Endothelial cell of umbilical vein (primary cell): ENCODE data around the gene SLC16A7. TPM values are rescaled to one million over a fixed set of nuclear protein-coding genes. Genes with fewer than 3 reads are reported as not detected.

Source experiments
- BruUV-seq: library from RNA; stranded (reverse); fragments of 400-500 nt; replicated peaks from 2 replicates; lab custom pipeline; 2021; lab: Mats Ljungman, UMichigan
- CTCF ChIA-PET: fragments of 300-600, 350-600 bp; sonication (Branson Sonifier 250); formaldehyde crosslinking; loops from one replicate; lab custom pipeline; 2021; ENCODE audit warnings: antibody characterized with exemption, inconsistent platforms; lab: Charles Lee
- POLR2A ChIA-PET: fragments of 300-600, 350-600 bp; sonication (Branson Sonifier 250); formaldehyde crosslinking; loops from one replicate; lab custom pipeline; 2021; ENCODE audit warnings: antibody characterized with exemption, inconsistent platforms; lab: Charles Lee
- DNase-seq: peaks from one replicate; pipeline ENCODE4 v3.0.0-alpha.2; 2011; ENCODE audit warnings: low read depth, low spot score
- FAIRE-seq: peaks from 2 replicates; lab custom pipeline; 2011; peaks lifted over from hg19 to GRCh38; lab: Jason Lieb, UNC
- H2AFZ ChIP-seq: 2 replicates; pipeline ENCODE4 v1.6.0; 2012; ENCODE audit warnings: low read depth, low read length, control low read depth, inconsistent platforms
- H3K27ac ChIP-seq: 2 replicates; pipeline ENCODE4 v1.5.1; 2011; ENCODE audit warnings: low read depth, mild to moderate bottlenecking, control low read depth, low read length, moderate library complexity; ENCODE audit not compliant: insufficient read depth
- H3K27me3 ChIP-seq, 2 experiments: 2 replicates each; pipeline versions ENCODE4 v1.6.0 to v1.6.1; 2011; ENCODE audit warnings: low read length in 2 of 2, mixed read lengths in 1 of 2; ENCODE audit not compliant: control insufficient read depth in 2 of 2, insufficient read depth in 2 of 2
- H3K36me3 ChIP-seq, 2 experiments: 2 replicates in 1 of 2; 3 replicates in 1 of 2; pipeline ENCODE4 v1.5.1; 2011; ENCODE audit warnings: low read length in 2 of 2, mild to moderate bottlenecking in 1 of 2, moderate library complexity in 1 of 2; ENCODE audit not compliant: control insufficient read depth in 2 of 2, insufficient read depth in 2 of 2; ENCODE audit errors: extremely low read depth in 1 of 2
- H3K4me1 ChIP-seq: 3 replicates; pipeline ENCODE4 v1.5.1; 2011; ENCODE audit warnings: mild to moderate bottlenecking, low read length; ENCODE audit not compliant: control insufficient read depth, insufficient read depth; ENCODE audit errors: extremely low read depth
- H3K4me2 ChIP-seq: 2 replicates; pipeline ENCODE4 v1.6.1; 2011; ENCODE audit warnings: low read length, control low read depth, mixed read lengths; ENCODE audit not compliant: insufficient read depth
- H3K4me3 ChIP-seq, 3 experiments: fragments of 200-600 bp in 1 of 3; sonication (generic), shearing (Covaris generic) in 1 of 3; replicated peaks in 1 of 3; 2 replicates each; pipeline ENCODE4 v1.5.1; 2011 to 2016; ENCODE audit warnings: control low read depth in 3 of 3, low read length in 3 of 3, mild to moderate bottlenecking in 2 of 3, inconsistent platforms in 1 of 3, low read depth in 1 of 3, moderate library complexity in 1 of 3; ENCODE audit not compliant: insufficient read depth in 1 of 3
- H3K79me2 ChIP-seq: 2 replicates; pipeline ENCODE4 v1.6.0; 2012; ENCODE audit warnings: low read length, inconsistent platforms; ENCODE audit not compliant: control insufficient read depth, insufficient read depth
- H3K9ac ChIP-seq: replicated peaks from 2 replicates; pipeline ENCODE3; 2011; ENCODE audit warnings: low read length, control low read depth; ENCODE audit not compliant: insufficient read depth; ENCODE audit errors: extremely low read depth
- H3K9me1 ChIP-seq: replicated peaks from 3 replicates; pipeline ENCODE4 v1.6.0; 2011; ENCODE audit warnings: mild to moderate bottlenecking, low read length; ENCODE audit not compliant: control insufficient read depth, insufficient read depth; ENCODE audit errors: extremely low read depth
- H3K9me3 ChIP-seq: replicated peaks from 2 replicates; pipeline ENCODE4 v1.5.1; 2012; ENCODE audit warnings: low read length, inconsistent platforms; ENCODE audit not compliant: control insufficient read depth, insufficient read depth
- H4K20me1 ChIP-seq: replicated peaks from 2 replicates; pipeline ENCODE3; 2011; ENCODE audit warnings: mild to moderate bottlenecking, low read length; ENCODE audit not compliant: control insufficient read depth, insufficient read depth; ENCODE audit errors: extremely low read depth
- EZH2 ChIP-seq: IDR thresholded peaks from 2 replicates; pipeline ENCODE4 v1.6.1; 2012; ENCODE audit warnings: borderline replicate concordance, low read depth, mild to moderate bottlenecking, moderate library complexity, low read length, inconsistent platforms; ENCODE audit not compliant: severe bottlenecking
- FOS ChIP-seq: IDR thresholded peaks from 2 replicates; pipeline ENCODE4 v1.6.1; 2011; ENCODE audit warnings: mild to moderate bottlenecking, low read length, moderate library complexity, borderline replicate concordance; ENCODE audit not compliant: insufficient read depth
- GATA2 ChIP-seq: IDR thresholded peaks from 2 replicates; pipeline ENCODE4 v1.7.0; 2011; ENCODE audit warnings: low read depth, mild to moderate bottlenecking, moderate library complexity, mixed read lengths, low read length; ENCODE audit not compliant: insufficient read length, insufficient read depth
- JUN ChIP-seq: IDR thresholded peaks from 2 replicates; pipeline ENCODE4 v1.6.1; 2011; ENCODE audit warnings: borderline replicate concordance, low read depth; ENCODE audit not compliant: insufficient read length, insufficient read depth
- MAX ChIP-seq: IDR thresholded peaks from 2 replicates; pipeline ENCODE4 v1.6.1; 2011; ENCODE audit not compliant: insufficient read depth, insufficient read length
- MYC ChIP-seq: IDR thresholded peaks from one replicate; pipeline ENCODE4 v1.6.1; 2011; ENCODE audit warnings: mild to moderate bottlenecking, low read depth, low read length
- POLR2A ChIP-seq: IDR thresholded peaks from 2 replicates; pipeline ENCODE4 v1.6.1; 2012; ENCODE audit warnings: low read depth, mild to moderate bottlenecking, control low read depth, low read length
- POLR2AphosphoS5 ChIP-seq: IDR thresholded peaks from 2 replicates; pipeline ENCODE4 v1.6.1; 2012; ENCODE audit warnings: low read depth, mild to moderate bottlenecking, control low read depth, low read length, moderate library complexity; ENCODE audit not compliant: insufficient read depth
- dilution Hi-C: fragments of 300-500 bp; cut with MboI; formaldehyde crosslinking; loops from one replicate; pipeline ENCODE4 v1.15.0; 2019; ENCODE audit warnings: low sequenced_read_pairs; ENCODE audit not compliant: extremely low pct_ligation_motif_present
- intact Hi-C: fragments of 100-400 bp; cut with micrococcal nuclease; formaldehyde crosslinking; loops from one replicate; pipeline ENCODE4 v1.10.0; 2022
- polyA plus RNA-seq, 4 experiments: library from polyadenylated mRNA; depleted of rRNA in 3 of 4; stranded (reverse) in 3 of 4; unstranded in 1 of 4; fragments of >200 nt; gene quantifications; 2 replicates each; pipeline versions ENCODE4 v1.2.1 to v1.2.3, GENCODE V29; 2011 to 2012; ENCODE audit warnings: missing spikeins in 1 of 4
- total RNA-seq: library from RNA; stranded (reverse); gene quantifications from 2 replicates; pipeline ENCODE4 v1.2.3, GENCODE V29; 2021
- TF ChIP-seq, protein P1 (sequence below), 2 donors: IDR thresholded peaks; 1 replicate in 1 of 2; 2 replicates in 1 of 2; pipeline ENCODE4 v1.5.1; 2011; ENCODE audit warnings: low read length in 2 of 2, mild to moderate bottlenecking in 2 of 2, moderate library complexity in 2 of 2, control low read depth in 1 of 2, inconsistent platforms in 1 of 2, low read depth in 1 of 2; ENCODE audit not compliant: insufficient read depth in 1 of 2; ENCODE audit errors: extremely low read depth in 1 of 2

The SLC16A7 gene
- total and polyA plus RNA-seq, 2 donors (not counting 3 experiments of a cell fraction or from before 2014, with no cell fraction given), result 2.9 to 8.9 TPM

DNA sequence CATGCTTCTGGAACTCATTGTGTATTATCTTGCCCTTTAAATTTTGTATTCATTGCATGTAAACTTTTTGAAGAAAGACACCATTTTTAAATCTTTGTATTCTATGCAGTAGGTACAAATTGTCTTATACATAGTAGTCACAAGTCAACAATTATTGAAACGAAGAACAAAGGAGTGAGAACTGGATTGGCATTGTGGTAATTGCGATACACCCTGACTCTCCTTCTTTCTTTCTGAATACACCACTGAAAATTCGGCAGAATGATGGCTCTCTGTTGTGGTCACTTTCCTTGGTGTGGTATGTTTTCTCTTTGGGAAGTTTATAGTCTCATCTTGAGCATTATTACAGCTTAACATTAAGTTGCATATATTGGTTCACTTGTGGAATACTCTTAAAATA is 34.1 kb downstream of the SLC16A7 start:
- no peak for DNase-seq
- BruUV-seq, result no TSS peak
- no peak for FAIRE-seq
- Histone ChIP-seq H3K9ac (no peak overlapping the region), H3K9me1 (no peaks in the 10 kb centered on the region), H3K79me2 (no peaks in the 10 kb centered on the region), H2AFZ (no peak overlapping the region), H3K27ac (no peak overlapping the region), H3K4me1 (peaks cover 10% of the 10 kb centered on the region), H3K4me3 (no peak overlapping the region), H4K20me1 (no peaks in the 10 kb centered on the region), H3K36me3 (no peaks in the 10 kb centered on the region), H3K4me2 (no peak overlapping the region), H3K27me3 (no peaks in the 10 kb centered on the region), H3K9me3 (no peaks in the 10 kb centered on the region)
- dilution Hi-C loops, result no loop called here
- CTCF ChIA-PET, result interaction anchor here (1.5 kb wide), 1 partner anchor 10 kb away, joined by 4 read pairs; no protein-coding TSS in a partner anchor
- TF ChIP-seq POLR2AphosphoS5 (no peak), FOS (no peak), GATA2 (no peak), EZH2 (no peak), JUN (no peak), MAX (no peak), MYC (no peak), POLR2A (no peak)
- TF ChIP-seq, protein P1, sequence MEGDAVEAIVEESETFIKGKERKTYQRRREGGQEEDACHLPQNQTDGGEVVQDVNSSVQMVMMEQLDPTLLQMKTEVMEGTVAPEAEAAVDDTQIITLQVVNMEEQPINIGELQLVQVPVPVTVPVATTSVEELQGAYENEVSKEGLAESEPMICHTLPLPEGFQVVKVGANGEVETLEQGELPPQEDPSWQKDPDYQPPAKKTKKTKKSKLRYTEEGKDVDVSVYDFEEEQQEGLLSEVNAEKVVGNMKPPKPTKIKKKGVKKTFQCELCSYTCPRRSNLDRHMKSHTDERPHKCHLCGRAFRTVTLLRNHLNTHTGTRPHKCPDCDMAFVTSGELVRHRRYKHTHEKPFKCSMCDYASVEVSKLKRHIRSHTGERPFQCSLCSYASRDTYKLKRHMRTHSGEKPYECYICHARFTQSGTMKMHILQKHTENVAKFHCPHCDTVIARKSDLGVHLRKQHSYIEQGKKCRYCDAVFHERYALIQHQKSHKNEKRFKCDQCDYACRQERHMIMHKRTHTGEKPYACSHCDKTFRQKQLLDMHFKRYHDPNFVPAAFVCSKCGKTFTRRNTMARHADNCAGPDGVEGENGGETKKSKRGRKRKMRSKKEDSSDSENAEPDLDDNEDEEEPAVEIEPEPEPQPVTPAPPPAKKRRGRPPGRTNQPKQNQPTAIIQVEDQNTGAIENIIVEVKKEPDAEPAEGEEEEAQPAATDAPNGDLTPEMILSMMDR (IDR thresholded peaks at IDR 0.05; ENCODE audit: extremely low read depth in 1 of 2, insufficient read depth in 1 of 2, low read depth in 1 of 2, low read length in 2 of 2), result no peak
- intact Hi-C loops, result no loop called here
- POLR2A ChIA-PET, result no interaction called here
